H1 (cell line): ENCODE measurements around the gene UBE2L6. TPM values are rescaled to one million over a fixed set of nuclear protein-coding genes. Genes with fewer than 3 reads are reported as not detected.

Experiments used
- SAP30 ChIP-seq: fragments of 300-600 bp; sonication (generic); IDR thresholded peaks from 2 replicates; pipeline ENCODE4 v1.7.1; 2012; ENCODE audit warnings: low read length, moderate library complexity, mild to moderate bottlenecking, inconsistent platforms; ENCODE audit not compliant: insufficient read depth, insufficient replicate concordance
- polyA plus RNA-seq, 7 experiments: library from polyadenylated mRNA; depleted of rRNA in 3 of 7; stranded (reverse) in 5 of 7; unstranded in 2 of 7; fragments of >200 nt in 5 of 7; fragments of 200-250 nt in 2 of 7; gene quantifications; 1 replicate in 5 of 7; 2 replicates in 1 of 7; 4 replicates in 1 of 7; pipeline versions ENCODE4 v1.2.1 to v1.2.3, GENCODE V29; 2011 to 2013; ENCODE audit warnings: missing spikeins in 2 of 7, mixed read lengths in 2 of 7
- total RNA-seq: library from RNA; stranded (reverse); fragmentation: NEBNext Ultra II Directional; extraction: Animal tissue kit (Norgen Biotek cat#: 25700); gene quantifications from 2 replicates; pipeline ENCODE4 v1.2.1, GENCODE V29; 2021

UBE2L6 gene
- total and polyA plus RNA-seq, 2 of the 8 experiments (the other 6 are each of a cell fraction or from before 2014, with no cell fraction given): 67.8 to 89.2 TPM

GRCh38 chr11:57552479-57552878, 15.0 kb downstream of the UBE2L6 start (continued):
- no peak for TF ChIP-seq SAP30
